GM10847 (cell line): Measurements from ENCODE around the gene SCAF11.

Experiments
- POLR2A ChIP-seq: IDR thresholded peaks from 2 replicates; pipeline ENCODE4 v1.6.1; 2011; ENCODE audit not compliant: insufficient read length; ENCODE audit errors: extremely low read depth

SCAF11 gene

GRCh38 chr12:45990468-45991283 is at the start of gene SCAF11:
SCAF11 (minus strand) TSS chr12:45990574; CDS start chr12:45964167, 26,407 bp downstream.
- peak; percentile 52 for TF ChIP-seq POLR2A

GRCh38 chr12:46027172-46027571 is 36.8 kb upstream of the SCAF11 start:
- TF ChIP-seq POLR2A, result no peak

DNA sequence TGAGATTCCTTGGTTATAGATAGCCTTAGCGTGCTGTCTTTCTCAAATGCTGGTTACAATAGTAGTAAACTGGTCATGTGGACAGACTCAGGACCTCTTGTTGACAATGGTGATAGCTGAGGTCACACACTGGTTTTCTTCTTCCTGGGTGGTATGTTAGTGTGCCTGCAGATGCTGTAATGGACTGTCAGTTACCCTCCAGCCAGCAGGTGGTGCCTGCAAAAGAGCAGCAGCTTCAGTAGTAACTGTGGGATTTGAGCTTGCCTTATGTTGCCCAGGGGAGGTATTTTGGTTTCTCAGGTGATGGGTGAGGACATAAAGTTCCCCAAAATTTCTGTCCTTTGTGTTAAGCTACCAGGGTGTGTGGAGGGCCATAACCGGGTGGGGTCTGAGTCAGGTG is 33.7 kb upstream of the SCAF11 start:
- TF ChIP-seq POLR2A, result no peak

DNA sequence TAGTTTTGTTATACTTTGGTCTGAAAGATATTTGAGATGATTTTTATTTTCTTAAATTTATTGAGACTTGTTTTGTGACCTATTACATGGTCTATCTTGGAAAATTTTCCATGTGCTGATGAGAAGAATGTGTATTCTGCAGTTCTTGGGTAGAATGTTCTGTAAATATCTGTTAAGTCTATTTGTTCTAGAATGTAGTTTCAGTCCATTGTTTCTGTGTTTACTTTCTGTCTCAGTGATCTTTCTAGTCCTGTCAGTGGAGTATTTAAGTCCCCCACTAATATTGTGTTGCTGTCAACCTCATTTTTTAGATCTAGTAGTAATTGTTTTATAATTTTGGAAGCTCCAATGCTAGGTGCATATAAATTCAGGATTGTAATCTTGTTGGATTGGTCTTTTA is 30.4 kb upstream of the SCAF11 start:
- no peak for TF ChIP-seq POLR2A

DNA sequence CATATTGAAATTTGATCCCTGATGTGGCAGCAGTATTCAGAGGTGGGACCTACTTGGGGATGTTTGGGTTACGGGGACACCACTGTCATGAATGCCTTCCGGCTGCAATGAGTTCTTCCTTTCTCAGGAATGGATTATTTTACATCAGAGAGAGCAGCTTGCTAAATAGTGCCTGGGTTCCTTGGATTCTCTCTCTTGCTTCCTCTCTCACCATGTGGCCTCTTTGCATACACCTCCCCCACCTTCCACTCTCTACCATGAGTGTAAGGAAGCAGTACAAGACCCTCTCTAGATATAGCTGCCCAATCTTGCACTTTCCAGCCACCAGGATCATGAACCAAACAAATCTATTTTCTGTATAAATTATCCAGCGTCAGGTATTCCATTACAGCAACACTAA is 15.4 kb upstream of the SCAF11 start:
- no peak for TF ChIP-seq POLR2A

DNA sequence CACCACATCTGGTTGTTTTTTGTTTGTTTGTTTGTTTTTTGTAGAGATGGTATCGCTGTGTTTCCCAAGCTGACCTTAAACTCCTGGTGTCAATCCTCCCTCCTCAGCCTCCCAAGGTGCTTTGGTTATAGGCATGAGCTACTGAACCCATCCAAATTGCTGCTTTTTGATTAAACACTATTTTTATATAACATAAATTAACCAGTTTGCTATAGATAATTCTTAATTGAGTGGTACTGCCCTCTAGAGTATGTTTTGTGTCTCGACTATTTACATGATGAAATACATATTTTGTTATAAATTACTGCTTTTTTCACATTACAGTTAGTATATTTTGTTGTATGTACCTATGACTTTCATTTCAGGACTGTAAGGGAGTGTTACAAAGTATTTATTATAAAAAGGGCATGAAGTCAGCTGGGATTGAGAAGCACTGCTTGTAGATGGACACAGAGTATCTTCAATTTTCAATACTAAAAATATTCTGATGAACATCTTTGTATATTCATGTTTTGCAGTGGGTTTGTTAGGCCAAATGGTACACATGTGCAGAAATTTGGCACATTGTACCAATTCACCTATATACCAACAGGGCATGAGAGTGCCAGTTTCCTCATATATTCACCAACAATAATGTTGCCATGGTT is 14.9 kb upstream of the SCAF11 start:
- no peak for TF ChIP-seq POLR2A

DNA sequence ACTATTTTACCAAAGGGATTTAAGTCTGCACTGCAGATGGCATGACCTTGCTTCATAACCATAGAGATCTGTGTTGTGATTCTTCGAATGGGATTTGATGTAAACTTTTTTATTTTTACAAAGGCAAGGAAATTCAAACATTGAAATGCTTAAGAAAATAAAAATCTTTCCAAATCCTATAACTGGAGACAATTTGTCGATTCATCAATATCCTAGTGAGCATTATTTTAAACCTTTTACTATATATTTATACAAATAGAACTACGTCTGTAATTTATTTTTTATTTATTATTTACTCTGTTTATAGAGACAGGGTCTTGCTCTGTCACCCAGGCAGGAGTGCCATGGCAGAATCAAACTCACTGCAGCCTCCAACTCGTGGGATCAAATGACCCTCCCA is 14.3 kb upstream of the SCAF11 start:
- TF ChIP-seq POLR2A, result no peak

DNA sequence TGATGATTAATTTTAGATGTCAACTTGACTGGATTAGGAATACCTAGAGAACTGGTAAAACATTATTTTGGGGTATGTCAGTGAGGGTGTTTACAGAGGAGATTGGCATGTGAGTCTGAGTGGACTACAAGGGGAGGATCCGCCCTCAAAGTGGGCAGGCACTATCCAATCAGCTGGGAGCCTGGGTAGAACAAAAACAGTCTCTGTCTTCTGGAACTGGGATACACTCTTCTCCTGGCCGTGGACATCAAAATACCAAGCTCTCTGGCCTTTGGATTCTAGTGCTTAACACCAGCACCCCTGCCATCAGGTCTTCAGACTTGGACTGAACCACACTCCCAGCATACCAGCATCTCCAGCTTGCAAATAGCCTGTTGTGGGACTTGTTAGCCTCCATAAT is 4.4 kb upstream of the SCAF11 start:
- TF ChIP-seq POLR2A, result no peak

GRCh38 chr12:45991284-45992249 is 1.2 kb upstream of the SCAF11 start:
- peak; percentile 77 for TF ChIP-seq POLR2A

DNA sequence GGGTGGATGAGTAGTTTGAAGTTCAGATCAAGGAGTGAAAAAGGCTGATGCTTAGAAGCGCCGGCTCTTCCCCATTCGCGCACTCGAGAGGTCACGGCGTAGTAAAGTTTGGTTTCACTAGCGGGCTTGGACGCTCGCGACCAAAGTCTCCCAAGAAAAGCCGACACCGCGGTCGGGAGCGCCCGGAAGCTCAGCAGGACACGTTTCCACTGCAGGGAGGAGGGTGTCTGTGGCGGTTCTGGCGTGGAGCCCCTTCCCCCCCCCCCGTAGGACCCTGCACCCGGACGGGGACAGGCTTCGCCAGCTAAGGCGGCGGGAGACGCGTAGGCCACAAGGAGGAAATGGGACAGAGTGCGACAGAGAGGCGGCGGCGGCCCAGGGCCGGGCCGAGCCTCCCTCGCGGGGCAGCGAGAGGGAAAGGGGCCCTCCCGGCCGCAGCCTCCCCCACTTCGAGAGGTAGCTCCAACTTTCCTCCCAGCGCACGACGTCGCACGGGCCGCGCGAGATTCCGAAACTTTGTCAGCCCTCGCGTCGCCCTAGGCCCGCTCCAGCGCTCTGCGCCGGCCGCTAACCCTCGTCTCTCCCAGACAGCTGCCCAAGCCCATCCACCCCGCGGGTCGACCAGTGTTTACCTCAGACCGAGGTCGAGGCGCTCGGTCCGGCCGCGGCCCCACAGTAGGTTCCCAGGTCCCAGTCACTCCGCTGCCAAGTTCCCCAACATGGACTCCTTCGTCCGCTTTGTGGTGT is 480 bp downstream of the SCAF11 start:
- TF ChIP-seq POLR2A, result no peak

GRCh38 chr12:45989287-45989686 is 1.1 kb downstream of the SCAF11 start:
- TF ChIP-seq POLR2A, result no peak

- no peak for TF ChIP-seq POLR2A
Observed at GRCh38 chr12:45988264-45988663, 2.1 kb downstream of the SCAF11 start.

DNA sequence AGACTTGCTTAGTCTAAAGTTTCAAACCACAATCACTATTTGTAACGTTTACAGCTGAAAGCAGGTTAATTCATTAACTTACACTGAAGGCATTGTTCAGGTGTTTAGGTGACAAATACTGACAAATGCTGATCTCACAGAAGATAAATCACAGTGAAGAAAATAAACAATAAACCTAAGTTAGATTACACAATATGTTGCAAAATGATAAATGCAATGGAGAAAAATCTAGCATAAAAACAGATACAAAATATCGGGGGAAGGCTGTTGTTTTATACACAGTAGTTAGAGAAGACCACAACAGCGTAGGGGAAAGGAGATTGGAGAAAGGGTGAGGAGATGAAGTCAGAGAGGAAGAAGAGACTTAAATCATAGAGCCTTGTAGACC is 3.0 kb downstream of the SCAF11 start:
- TF ChIP-seq POLR2A, result no peak

DNA sequence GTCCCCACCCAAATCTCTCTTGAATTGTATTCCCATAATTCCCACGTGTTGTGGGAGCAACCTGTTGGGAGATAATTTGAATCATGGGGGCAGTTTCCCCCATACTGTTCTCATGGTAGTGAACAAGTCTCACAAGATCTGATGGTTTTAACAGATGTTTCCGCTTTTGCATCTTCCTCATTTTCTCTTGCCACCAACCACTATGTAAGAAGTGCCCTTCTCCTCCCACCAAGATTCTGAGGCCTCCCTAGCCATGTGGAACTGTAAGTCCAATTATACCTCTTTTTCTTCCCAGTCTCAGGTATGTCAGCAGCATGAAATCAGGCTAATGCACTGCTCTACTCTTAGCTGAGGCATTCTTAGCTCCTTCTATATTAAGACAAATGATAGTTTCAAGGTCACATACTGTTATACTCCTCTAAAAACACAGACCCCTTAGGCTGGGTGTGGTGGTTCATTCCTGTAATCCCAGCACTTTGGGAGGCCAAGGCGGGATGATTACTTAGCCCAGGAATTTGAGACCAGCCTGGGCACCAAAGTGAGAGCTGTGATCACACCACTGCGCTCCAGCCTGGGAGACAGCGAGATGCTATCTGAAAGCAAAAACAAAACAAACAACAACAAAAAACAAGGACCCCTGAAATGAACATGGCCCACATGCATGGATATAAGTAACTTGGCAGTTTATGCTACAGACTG is 3.6 kb downstream of the SCAF11 start:
- TF ChIP-seq POLR2A, result no peak
